H9 (cell line): ENCODE results near the gene ADAM8. TPM values are rescaled to one million over a fixed set of nuclear protein-coding genes. Genes with fewer than 3 reads are reported as not detected.

Experiments
- DNase-seq: peaks from one replicate; pipeline ENCODE4 v3.0.0-alpha.2; 2017
- H2AFZ ChIP-seq: one replicate; pipeline ENCODE4 v1.6.1; 2013; ENCODE audit warnings: mild to moderate bottlenecking, low read length, control low read depth, moderate library complexity
- H2AK5ac ChIP-seq: 2 replicates; pipeline ENCODE4 v1.6.1; 2013; ENCODE audit warnings: low read length, control low read depth, mixed read lengths; ENCODE audit not compliant: insufficient read length
- H2BK120ac ChIP-seq: one replicate; pipeline ENCODE4 v1.6.1; 2013; ENCODE audit warnings: low read depth, mild to moderate bottlenecking, low read length, control low read depth, inconsistent platforms; ENCODE audit not compliant: poor library complexity, severe bottlenecking
- H2BK12ac ChIP-seq: 2 replicates; pipeline ENCODE4 v1.6.1; 2013; ENCODE audit warnings: low read length, control low read depth, mixed read lengths, low read depth; ENCODE audit not compliant: insufficient read length
- H2BK15ac ChIP-seq: 2 replicates; pipeline ENCODE4 v1.6.1; 2013; ENCODE audit warnings: low read depth, low read length, control low read depth
- H2BK20ac ChIP-seq: one replicate; pipeline ENCODE4 v1.6.1; 2013; ENCODE audit warnings: low read depth, mild to moderate bottlenecking, low read length, control low read depth, inconsistent platforms; ENCODE audit not compliant: poor library complexity, severe bottlenecking
- H2BK5ac ChIP-seq: 2 replicates; pipeline ENCODE4 v1.6.1; 2013; ENCODE audit warnings: low read length, control low read depth, mixed read lengths; ENCODE audit not compliant: insufficient read length
- H3K14ac ChIP-seq: 2 replicates; pipeline ENCODE4 v1.6.1; 2013; ENCODE audit warnings: low read length, control low read depth; ENCODE audit not compliant: insufficient read depth
- H3K18ac ChIP-seq: 2 replicates; pipeline ENCODE4 v1.6.1; 2013; ENCODE audit warnings: low read depth, mild to moderate bottlenecking, mixed read lengths, low read length, control low read depth; ENCODE audit not compliant: insufficient read length
- H3K23ac ChIP-seq: 2 replicates; pipeline ENCODE4 v1.6.1; 2013; ENCODE audit warnings: low read length, control low read depth, mixed read lengths, low read depth; ENCODE audit not compliant: insufficient read length
- H3K23me2 ChIP-seq: 2 replicates; pipeline ENCODE4 v1.6.1; 2013; ENCODE audit warnings: low read depth, mild to moderate bottlenecking, mixed read lengths, low read length, control low read depth; ENCODE audit not compliant: insufficient read length, poor library complexity, severe bottlenecking
- H3K27ac ChIP-seq: 2 replicates; pipeline ENCODE4 v1.5.1; 2013; ENCODE audit warnings: low read length, control low read depth, mixed read lengths, low read depth; ENCODE audit not compliant: insufficient read length
- H3K27me3 ChIP-seq: 2 replicates; pipeline ENCODE4 v1.6.1; 2013; ENCODE audit warnings: low read length, control low read depth, inconsistent platforms; ENCODE audit not compliant: insufficient read depth
- H3K4ac ChIP-seq: 2 replicates; pipeline ENCODE4 v1.6.1; 2013; ENCODE audit warnings: low read depth, mild to moderate bottlenecking, control low read depth, inconsistent platforms, low read length, moderate library complexity
- H3K4me1 ChIP-seq: 2 replicates; pipeline ENCODE4 v1.6.1; 2013; ENCODE audit warnings: low read length, control low read depth, inconsistent platforms; ENCODE audit not compliant: insufficient read depth
- H3K4me2 ChIP-seq: 2 replicates; pipeline ENCODE4 v1.6.1; 2013; ENCODE audit warnings: low read length, control low read depth, mixed read lengths; ENCODE audit not compliant: insufficient read length, insufficient read depth
- H3K56ac ChIP-seq: 2 replicates; pipeline ENCODE4 v1.6.1; 2013; ENCODE audit warnings: low read depth, mild to moderate bottlenecking, mixed read lengths, low read length, control low read depth; ENCODE audit not compliant: insufficient read length
- H3K79me1 ChIP-seq: 2 replicates; pipeline ENCODE4 v1.6.1; 2013; ENCODE audit warnings: low read depth, mild to moderate bottlenecking, moderate library complexity, low read length, control low read depth, inconsistent platforms; ENCODE audit not compliant: insufficient read depth, poor library complexity, severe bottlenecking
- H3K79me2 ChIP-seq: 2 replicates; pipeline ENCODE4 v1.6.1; 2013; ENCODE audit warnings: low read length, control low read depth, inconsistent platforms; ENCODE audit not compliant: insufficient read depth
- H3K9ac ChIP-seq: 2 replicates; pipeline ENCODE4 v1.6.1; 2013; ENCODE audit warnings: low read length, control low read depth, mixed read lengths; ENCODE audit not compliant: insufficient read length; ENCODE audit errors: extremely low read depth
- H3K9me3 ChIP-seq: one replicate; pipeline ENCODE4 v1.6.1; 2013; ENCODE audit warnings: low read depth, low read length, inconsistent platforms; ENCODE audit not compliant: control insufficient read depth
- H3T11ph ChIP-seq: one replicate; pipeline ENCODE4 v1.6.1; 2013; ENCODE audit warnings: mild to moderate bottlenecking, low read length, control low read depth, inconsistent platforms
- H4K20me1 ChIP-seq: one replicate; pipeline ENCODE4 v1.6.1; 2013; ENCODE audit not compliant: control insufficient read depth, insufficient read length, insufficient read depth
- H4K5ac ChIP-seq: 2 replicates; pipeline ENCODE4 v1.6.1; 2013; ENCODE audit warnings: low read depth, mild to moderate bottlenecking, mixed read lengths, low read length, control low read depth; ENCODE audit not compliant: insufficient read length
- H4K8ac ChIP-seq: replicated peaks from 2 replicates; pipeline ENCODE4 v1.6.1; 2013; ENCODE audit warnings: low read length, control low read depth, mixed read lengths, low read depth; ENCODE audit not compliant: insufficient read length
- H4K91ac ChIP-seq: 2 replicates; pipeline ENCODE4 v1.6.1; 2013; ENCODE audit warnings: low read depth, mild to moderate bottlenecking, moderate library complexity, mixed read lengths, low read length, control low read depth; ENCODE audit not compliant: insufficient read length
- H3K27ac Mint-ChIP-seq, 3 experiments: 2 replicates in 2 of 3; 3 replicates in 1 of 3; pipeline ENCODE4 v1.8.0; 2020 to 2021; ENCODE audit warnings: mixed read lengths in 3 of 3, mild to moderate bottlenecking in 1 of 3, moderate library complexity in 1 of 3
- H3K27me3 Mint-ChIP-seq: 2 replicates; pipeline ENCODE4 v1.8.0; 2021; ENCODE audit warnings: low read depth, mild to moderate bottlenecking, moderate library complexity, mixed read lengths
- H3K36me3 Mint-ChIP-seq, 3 experiments: 2 replicates in 2 of 3; 3 replicates in 1 of 3; pipeline ENCODE4 v1.8.0; 2020 to 2021; ENCODE audit warnings: low read depth in 3 of 3, mixed read lengths in 3 of 3; ENCODE audit not compliant: insufficient read depth in 1 of 3
- H3K4me1 Mint-ChIP-seq, 2 experiments: 2 replicates each; pipeline ENCODE4 v1.8.0; 2020; ENCODE audit warnings: mixed read lengths in 2 of 2
- H3K4me3 Mint-ChIP-seq, 2 experiments: 2 replicates in 1 of 2; 3 replicates in 1 of 2; pipeline ENCODE4 v1.8.0; 2020 to 2021; ENCODE audit warnings: mild to moderate bottlenecking in 2 of 2, mixed read lengths in 2 of 2, moderate library complexity in 1 of 2
- H3K9me3 Mint-ChIP-seq, 2 experiments: 2 replicates in 1 of 2; 3 replicates in 1 of 2; pipeline ENCODE4 v1.8.0; 2020; ENCODE audit warnings: mild to moderate bottlenecking in 2 of 2, mixed read lengths in 2 of 2, moderate library complexity in 1 of 2
- WGBS: extraction: QIAGEN DNeasy Blood & Tissue Kit; methylation state at CpG from one replicate; pipeline ENCODE4 v1.1.7; 2013; ENCODE audit warnings: missing lambda C conversion rate, low lambda C conversion rate, mixed read lengths; ENCODE audit not compliant: insufficient read length; ENCODE audit errors: extremely low coverage; 5-methylcytosine and 5-hydroxymethylcytosine counted together
- total RNA-seq: library from RNA; stranded (reverse); gene quantifications from 2 replicates; pipeline ENCODE4 v1.2.1, GENCODE V29; 2021
- TF ChIP-seq, protein P1 (sequence below): fragments of 200-600 bp; sonication (generic); conservative IDR thresholded peaks from 3 replicates; pipeline ENCODE4 v1.8.0; 2021; ENCODE audit warnings: antibody characterized with exemption, mild to moderate bottlenecking

ADAM8 gene
- total RNA-seq, 1 experiment from 2014 or later, result 5.4 TPM

GRCh38 chr10:133277277-133277992, 767 bp upstream of the ADAM8 start:
- no CpG with 5 or more reads among the region's 25 CpGs for WGBS
- H3K4me1 ChIP-seq, result no peaks in the 10 kb centered on the region

More at GRCh38 chr10:133277277-133277992, 767 bp upstream of the ADAM8 start:
- Histone ChIP-seq H4K20me1 (no peaks in the 10 kb centered on the region), H4K8ac (no peak overlapping the region), H2BK15ac (no peak overlapping the region), H3K14ac (no peak overlapping the region), H4K5ac (no peak overlapping the region), H3K79me1 (no peaks in the 10 kb centered on the region), H2BK120ac (no peak overlapping the region), H3T11ph (no peak overlapping the region), H2AK5ac (no peak overlapping the region), H3K4ac (no peak overlapping the region), H3K27ac (no peak overlapping the region), H3K18ac (no peak overlapping the region), H2BK20ac (no peak overlapping the region), H2BK5ac (no peak overlapping the region), H3K23me2 (peaks cover 7% of the 10 kb centered on the region), H3K4me2 (peak overlapping the region; percentile 37), H3K27me3 (no peaks in the 10 kb centered on the region; the same call in 1 of the 2 replicates), H2BK12ac (no peak overlapping the region), H3K9me3 (no peaks in the 10 kb centered on the region), H3K79me2 (no peaks in the 10 kb centered on the region), H3K9ac (no peak overlapping the region), H3K23ac (no peak overlapping the region), H2AFZ (no peak overlapping the region), H3K56ac (no peak overlapping the region), H4K91ac (no peak overlapping the region)
- Mint-ChIP-seq H3K27me3 (peaks cover 11% of the 10 kb centered on the region), H3K27ac (peak overlapping the region in 1 of 3 experiments; percentile 48; a peak in 1 of 7 replicates), H3K36me3 (peaks cover 3 to 17% (median 11%) of the 10 kb centered on the region in 3 experiments; a peak in 6 of 7 replicates), H3K4me3 (no peak overlapping the region; a peak in 1 of 5 replicates), H3K9me3 (no peaks in the 10 kb centered on the region), H3K4me1 (peaks cover 3 to 7% of the 10 kb centered on the region in 2 experiments; a peak in 3 of 4 replicates)
- DNase-seq, result no peak
- TF ChIP-seq, protein P1, sequence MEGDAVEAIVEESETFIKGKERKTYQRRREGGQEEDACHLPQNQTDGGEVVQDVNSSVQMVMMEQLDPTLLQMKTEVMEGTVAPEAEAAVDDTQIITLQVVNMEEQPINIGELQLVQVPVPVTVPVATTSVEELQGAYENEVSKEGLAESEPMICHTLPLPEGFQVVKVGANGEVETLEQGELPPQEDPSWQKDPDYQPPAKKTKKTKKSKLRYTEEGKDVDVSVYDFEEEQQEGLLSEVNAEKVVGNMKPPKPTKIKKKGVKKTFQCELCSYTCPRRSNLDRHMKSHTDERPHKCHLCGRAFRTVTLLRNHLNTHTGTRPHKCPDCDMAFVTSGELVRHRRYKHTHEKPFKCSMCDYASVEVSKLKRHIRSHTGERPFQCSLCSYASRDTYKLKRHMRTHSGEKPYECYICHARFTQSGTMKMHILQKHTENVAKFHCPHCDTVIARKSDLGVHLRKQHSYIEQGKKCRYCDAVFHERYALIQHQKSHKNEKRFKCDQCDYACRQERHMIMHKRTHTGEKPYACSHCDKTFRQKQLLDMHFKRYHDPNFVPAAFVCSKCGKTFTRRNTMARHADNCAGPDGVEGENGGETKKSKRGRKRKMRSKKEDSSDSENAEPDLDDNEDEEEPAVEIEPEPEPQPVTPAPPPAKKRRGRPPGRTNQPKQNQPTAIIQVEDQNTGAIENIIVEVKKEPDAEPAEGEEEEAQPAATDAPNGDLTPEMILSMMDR, result no peak
